GM21367 (cell line): ENCODE results near the gene LRRC58.
"Not testable (repeated sequence)": the region's sequence is repeated elsewhere in the genome, so short reads cannot be mapped to it uniquely, and the experiment has no call there.

Experiments
- ATAC-seq: cut with Tn5 transposase; IDR thresholded peaks from one replicate; pipeline ENCODE4 v1.9.1; 2021; ENCODE audit not compliant: unreplicated experiment

The LRRC58 gene

DNA sequence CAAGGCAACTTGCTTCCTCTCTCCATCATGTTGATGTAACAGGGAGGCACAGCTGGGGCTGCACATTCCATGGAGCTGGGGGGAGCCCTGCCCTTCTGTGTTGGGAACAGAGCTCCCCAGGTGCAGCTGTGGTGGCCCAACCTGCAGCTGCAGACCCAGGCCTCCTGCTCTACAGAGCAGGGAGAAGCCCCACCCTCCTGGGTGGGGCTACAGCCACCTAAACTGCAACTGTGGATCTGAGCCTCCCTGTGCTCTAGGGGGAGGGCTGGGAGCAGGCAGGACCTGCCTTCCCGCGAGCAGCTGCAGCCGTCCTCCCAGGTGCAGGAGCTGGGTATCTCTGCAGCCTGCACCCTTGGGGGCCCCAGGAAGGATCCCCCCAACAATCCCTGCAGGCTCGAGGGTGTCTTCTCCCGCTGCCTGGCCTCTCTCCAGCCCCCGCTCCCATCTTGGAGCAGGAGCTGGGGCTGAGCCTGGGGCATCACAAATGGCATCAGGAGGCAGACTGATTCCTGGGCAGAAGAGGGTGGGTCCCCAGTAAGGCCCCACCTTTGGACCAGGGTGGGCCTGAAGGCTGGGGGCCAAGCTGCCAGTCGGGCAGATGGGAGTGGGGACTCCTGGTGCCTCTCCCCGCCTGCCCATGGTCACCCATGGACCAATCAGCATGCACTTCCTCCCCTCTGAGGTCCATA lies 7.4 kb downstream of the LRRC58 start:
- ATAC-seq: no peak

DNA sequence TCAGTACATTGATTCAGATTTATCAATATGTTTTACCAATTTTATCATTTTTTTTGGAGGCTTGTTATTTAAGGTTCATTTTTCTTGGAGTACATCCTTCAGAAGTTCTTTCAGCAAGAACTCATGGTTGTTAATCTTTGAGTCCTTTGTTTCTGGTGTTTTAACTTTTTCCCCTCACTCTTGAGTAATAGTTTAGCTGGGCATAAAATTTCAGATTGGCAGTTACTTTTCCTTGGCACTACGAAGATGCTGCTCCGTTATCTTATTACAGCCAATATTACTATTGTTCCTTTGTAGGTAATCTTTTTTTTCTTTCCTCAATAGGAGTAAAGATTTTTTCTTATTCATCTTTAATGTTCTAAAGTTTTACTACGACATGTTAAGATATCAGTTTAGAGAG lies 9.8 kb downstream of the LRRC58 start:
- ATAC-seq: no peak

- no peak for ATAC-seq
Measured at GRCh38 chr3:120338517-120338916, 10.6 kb downstream of the LRRC58 start.

DNA sequence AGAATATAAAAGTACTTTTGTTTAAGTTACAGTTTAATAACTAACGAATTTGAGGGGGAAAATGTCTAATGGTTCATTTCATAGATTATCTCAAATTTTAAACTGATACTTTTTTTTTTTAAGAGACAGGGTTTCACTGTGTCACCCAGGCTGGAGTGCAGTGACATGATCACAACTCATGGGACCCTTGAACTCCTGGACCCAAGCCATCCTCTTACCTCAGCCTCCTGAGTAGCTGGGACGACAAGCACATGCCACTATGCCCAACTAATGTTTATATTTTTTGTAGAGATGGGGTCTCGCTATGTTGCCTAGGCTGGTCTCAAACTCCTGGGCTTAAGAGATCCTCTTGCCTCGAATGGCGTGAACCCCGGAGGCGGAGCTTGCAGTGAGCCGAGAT lies 16.5 kb downstream of the LRRC58 start:
- no peak for ATAC-seq

GRCh38 chr3:120331076-120331475 lies 18.1 kb downstream of the LRRC58 start:
- no peak for ATAC-seq

GRCh38 chr3:120326784-120327183 lies 22.4 kb downstream of the LRRC58 start:
- ATAC-seq: no peak

DNA sequence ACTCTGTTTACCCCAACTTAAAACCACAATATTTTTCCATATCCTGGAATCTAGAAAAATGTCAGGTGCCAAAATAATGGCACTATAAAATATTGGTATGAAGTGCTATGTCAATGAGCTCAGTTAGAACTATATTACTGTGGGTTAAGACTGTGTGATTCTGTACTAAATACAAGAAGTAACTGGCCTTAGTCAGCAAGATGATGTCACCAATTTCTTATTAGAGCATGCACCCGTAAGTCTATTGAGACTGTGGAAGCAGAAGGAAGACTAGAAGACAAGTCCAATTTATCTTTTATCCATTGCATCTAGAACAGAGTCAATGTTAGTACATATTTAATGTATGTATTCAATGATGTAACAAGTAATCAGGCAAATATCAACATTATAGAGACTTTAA lies 25.0 kb downstream of the LRRC58 start:
- ATAC-seq: no peak

- not testable (repeated sequence) for ATAC-seq
Measured at GRCh38 chr3:120323761-120324160, 25.4 kb downstream of the LRRC58 start.

DNA sequence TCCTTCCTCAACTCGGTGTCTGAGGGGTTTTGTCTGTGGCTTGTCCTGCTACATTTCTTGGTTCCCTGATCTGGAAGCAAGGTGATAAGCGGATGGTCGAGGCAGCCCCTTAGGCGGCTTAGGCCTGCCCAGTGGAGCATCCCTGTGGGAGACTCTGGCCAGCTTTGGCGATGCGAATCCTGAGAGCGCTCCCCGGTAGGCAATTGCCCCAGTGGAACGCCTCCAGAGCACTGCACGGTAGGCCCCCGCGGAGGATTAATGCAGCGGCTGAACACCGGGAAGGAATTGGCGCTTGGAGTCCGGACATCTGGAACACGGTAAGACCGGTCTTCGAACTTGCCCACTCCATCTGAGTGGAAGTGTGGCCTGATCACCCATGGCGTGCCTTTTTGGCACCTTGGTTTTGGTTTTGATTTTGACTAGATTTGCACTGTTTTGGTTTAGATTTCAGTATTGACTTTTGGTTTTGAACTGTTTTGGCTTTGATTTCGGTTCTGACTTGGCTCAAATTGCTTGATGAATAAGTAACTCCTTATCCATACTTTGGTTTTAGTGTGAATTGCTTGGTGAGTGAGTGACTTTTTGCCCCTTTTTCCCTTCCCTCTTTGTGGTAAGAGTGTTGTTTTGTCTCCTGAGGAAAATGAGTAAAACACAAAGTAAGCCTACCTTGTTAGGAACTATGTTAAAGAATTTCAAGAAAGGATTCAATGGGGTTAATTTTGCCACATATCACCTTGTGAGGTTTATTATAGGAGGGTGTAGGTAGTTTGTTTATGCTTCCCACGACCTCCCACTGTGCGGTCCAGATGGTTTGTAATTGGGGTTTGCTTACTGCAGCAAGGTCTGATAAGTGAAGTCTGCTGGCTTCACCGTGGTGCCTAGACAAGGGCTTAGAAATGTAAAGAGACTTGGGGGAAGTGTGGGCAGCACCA lies 37.0 kb downstream of the LRRC58 start:
- no peak for ATAC-seq

GRCh38 chr3:120306519-120307455 lies 42.4 kb downstream of the LRRC58 start:
- ATAC-seq: no peak

DNA sequence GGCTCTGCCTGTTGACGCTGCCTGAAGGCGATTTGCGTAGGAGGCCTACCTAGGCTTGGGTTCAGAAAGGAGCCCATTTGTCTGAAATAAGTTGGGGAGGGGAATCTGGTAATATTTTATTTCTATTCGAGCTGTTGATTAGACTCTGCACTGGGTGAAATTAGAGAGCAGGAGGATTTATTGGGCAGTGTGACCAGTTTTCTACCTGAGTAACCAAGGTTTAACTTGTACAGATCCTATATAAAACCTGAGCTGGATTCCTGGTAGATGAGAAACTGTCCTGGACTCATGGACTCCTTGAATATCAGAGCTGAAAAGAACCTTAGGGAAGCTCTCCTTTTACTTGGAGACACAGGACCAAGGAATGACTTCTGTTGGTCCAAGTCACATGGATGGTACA lies 44.5 kb downstream of the LRRC58 start:
- no peak for ATAC-seq

DNA sequence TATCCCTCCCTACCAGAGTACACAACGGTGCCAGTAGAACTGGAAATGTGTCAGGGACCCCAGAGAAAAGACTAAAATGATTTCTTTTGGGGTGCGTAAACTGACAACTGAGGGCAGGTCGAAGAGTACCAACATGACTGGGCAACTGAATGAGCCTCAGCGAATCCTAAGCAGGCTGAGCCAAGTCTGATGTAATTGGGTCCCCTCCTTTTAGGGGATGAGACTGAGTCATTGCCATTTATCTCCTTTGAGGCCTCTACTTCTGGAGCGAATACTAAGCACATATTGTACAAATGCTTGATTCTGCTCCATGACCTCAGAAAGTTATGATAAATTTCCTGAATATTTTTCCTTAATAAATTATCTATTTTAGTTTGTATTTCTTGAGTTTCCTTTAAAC lies 46.8 kb downstream of the LRRC58 start:
- ATAC-seq: no peak

GRCh38 chr3:120300971-120301370 lies 48.2 kb downstream of the LRRC58 start:
- no peak for ATAC-seq

GRCh38 chr3:120299403-120299802 lies 49.8 kb downstream of the LRRC58 start:
- ATAC-seq: no peak

DNA sequence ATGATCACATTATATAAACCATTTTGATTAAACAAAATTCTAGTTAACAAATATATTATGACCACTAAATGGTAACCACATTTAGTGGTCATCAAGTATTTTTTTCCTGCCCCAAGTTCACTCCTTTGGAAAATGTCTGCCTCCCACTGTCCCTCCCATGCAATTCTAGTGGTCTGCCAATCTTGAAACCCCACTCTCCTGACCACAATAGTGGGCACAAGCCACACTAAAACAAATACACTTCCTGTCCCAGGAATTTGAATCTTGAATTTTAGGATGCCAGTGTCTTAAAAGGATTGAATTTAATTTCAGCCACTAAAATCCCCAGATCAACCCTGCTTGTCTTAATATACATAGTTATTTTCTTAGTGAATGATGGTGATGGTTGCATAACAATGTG lies 50.2 kb downstream of the LRRC58 start:
- ATAC-seq: no peak

DNA sequence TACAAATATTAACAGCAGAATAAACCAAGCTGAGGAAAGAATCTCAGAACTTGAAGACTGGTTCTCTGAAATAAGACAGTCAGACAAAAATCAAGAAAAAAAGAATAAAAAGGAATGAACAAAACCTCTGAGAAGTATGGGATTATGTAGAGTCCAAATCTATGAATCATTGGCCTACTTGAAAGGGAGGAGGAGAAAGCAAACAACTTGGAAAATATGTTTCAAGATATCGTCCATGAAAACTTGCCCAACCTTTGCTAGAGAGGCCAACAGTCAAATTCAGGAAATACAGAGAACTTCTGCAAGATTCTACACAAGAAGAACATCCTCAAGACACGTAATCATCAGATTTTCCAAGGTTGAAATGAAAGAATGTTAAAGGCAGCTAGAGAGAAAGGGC lies 57.6 kb downstream of the LRRC58 start:
- not testable (repeated sequence) for ATAC-seq

- no peak for ATAC-seq
Measured at GRCh38 chr3:120289636-120290035, 59.5 kb downstream of the LRRC58 start.

GRCh38 chr3:120286465-120286864 lies 62.7 kb downstream of the LRRC58 start:
- no peak for ATAC-seq

DNA sequence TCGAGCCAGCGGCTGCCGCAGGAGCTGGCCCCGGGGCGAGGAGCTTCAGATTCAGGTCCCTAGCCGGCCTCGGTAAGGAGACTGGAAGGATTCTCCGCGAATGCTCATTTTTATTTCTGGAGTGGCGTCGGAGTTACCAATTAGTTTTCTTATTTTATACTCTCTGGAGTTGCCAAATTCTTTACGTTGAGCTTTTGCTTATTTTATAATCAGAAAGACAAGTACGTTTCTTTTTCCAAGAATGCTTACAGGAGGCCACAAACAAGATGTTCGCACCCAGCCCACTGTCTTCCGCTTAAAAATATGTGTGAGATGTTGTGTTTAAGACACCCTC lies 63.7 kb downstream of the LRRC58 start:
- ATAC-seq: no peak

DNA sequence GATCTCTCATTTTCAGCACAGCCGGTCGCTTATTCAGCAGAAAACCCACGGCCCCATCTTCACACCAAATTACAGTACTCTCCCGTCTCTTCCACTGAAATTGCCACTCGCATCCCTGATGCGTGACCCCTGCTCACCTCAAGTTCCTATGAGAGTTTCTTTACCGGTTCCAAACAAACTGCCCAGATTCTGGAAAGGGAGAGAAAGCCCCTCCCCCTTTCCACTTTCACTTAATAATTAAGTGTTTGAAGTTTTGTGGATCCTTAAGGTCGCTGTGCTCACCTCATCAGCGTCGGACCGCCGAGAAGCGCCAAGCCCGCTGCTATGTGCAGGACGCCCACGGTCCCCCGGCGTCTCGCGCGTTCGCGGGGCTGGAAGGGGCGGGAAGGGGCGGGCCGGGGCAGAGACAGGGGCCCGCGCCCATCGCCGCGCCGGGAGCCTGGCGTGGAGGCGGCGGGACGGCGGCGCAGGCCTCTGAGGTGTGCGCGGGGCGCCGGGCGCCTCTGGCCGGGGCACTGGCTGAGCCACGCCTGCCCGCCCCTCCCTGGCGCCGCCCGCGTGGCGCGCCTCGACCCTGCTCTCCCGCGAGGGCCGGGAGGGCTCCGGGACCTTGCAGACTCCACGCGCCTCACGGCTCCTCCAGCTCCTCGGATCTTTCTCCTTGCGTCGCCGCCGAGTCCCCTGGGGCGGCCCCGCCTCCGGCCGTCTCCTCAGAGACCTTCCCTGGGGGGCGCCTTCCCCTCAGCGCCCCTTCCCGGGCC lies 64.2 kb downstream of the LRRC58 start, which contains the start of gene GPR156:
Gene GPR156, minus strand, starts transcription at position 476 of the 761 bp plus-strand sequence. CDS start 41,124 bp downstream, outside the sequence.
- ATAC-seq: no peak
